Gastroesophageal sphincter (tissue), 4 donors: ENCODE results near the gene ASAP2. TPM values are rescaled to one million over a fixed set of nuclear protein-coding genes. Genes with fewer than 3 reads are reported as not detected.

Experiments
- ATAC-seq: fragments of 150-250 bp; one replicate; pipeline ENCODE4 v1.9.1; 2016; ENCODE audit warnings: mild to moderate bottlenecking, moderate library complexity
- H3K27ac ChIP-seq, 4 donors: fragments of 200-600 bp; sonication (generic) in 3 of 4; 1 replicate in 3 of 4; 2 replicates in 1 of 4; pipeline ENCODE4 v1.5.1; 2016 to 2019
- H3K27me3 ChIP-seq: fragments of 200-600 bp; sonication (generic); one replicate; pipeline ENCODE4 v1.5.1; 2019
- H3K36me3 ChIP-seq, 2 donors: fragments of 200-600 bp; sonication (generic); one replicate each; pipeline ENCODE4 v1.5.1; 2019; ENCODE audit warnings: control low read depth in 1 of 2
- H3K4me1 ChIP-seq, 3 donors: fragments of 200-600 bp; sonication (generic); 1 replicate in 2 of 3; 2 replicates in 1 of 3; pipeline ENCODE4 v1.5.1; 2016 to 2019; ENCODE audit warnings: control low read depth in 2 of 3
- H3K4me3 ChIP-seq, 2 donors: fragments of 200-600 bp; sonication (generic); one replicate each; pipeline ENCODE4 v1.5.1; 2019; ENCODE audit warnings: mild to moderate bottlenecking in 1 of 2, moderate library complexity in 1 of 2
- H3K9me3 ChIP-seq, 3 donors: fragments of 200-600 bp; sonication (generic); one replicate each; pipeline ENCODE4 v1.5.1; 2017 to 2019; ENCODE audit warnings: control low read depth in 2 of 3
- CTCF ChIP-seq, 4 experiments: fragments of 200-600 bp in 2 of 4; fragments of 450-650 bp in 2 of 4; sonication (generic) in 1 of 4; IDR thresholded peaks; one replicate each; pipeline ENCODE4 v1.5.1; 2017 to 2019; ENCODE audit warnings: antibody characterized with exemption in 4 of 4, mild to moderate bottlenecking in 2 of 4, moderate library complexity in 2 of 4
- EP300 ChIP-seq: sonication (generic); formaldehyde crosslinking; IDR thresholded peaks from one replicate; pipeline ENCODE4 v1.6.1; 2017; ENCODE audit warnings: antibody characterized with exemption, mild to moderate bottlenecking
- POLR2A ChIP-seq, 2 donors: fragments of 450-650 bp; IDR thresholded peaks; one replicate each; pipeline ENCODE4 v1.6.1; 2017; ENCODE audit warnings: antibody characterized with exemption in 2 of 2, mild to moderate bottlenecking in 2 of 2, moderate library complexity in 1 of 2
- POLR2AphosphoS5 ChIP-seq: sonication (generic); formaldehyde crosslinking; IDR thresholded peaks from one replicate; pipeline ENCODE4 v1.6.1; 2017; ENCODE audit warnings: antibody characterized with exemption
- WGBS, 2 donors: methylation state at CpG; one replicate each; pipeline ENCODE4 v1.1.5; 2018; ENCODE audit warnings: low coverage in 1 of 2; 5-methylcytosine and 5-hydroxymethylcytosine counted together
- total RNA-seq, 4 donors: library from RNA; depleted of rRNA; stranded (reverse); fragments of >200 nt; gene quantifications; one replicate each; pipeline ENCODE4 v1.1.0, GENCODE V29; 2016

ASAP2 gene
- total RNA-seq, 4 donors from 2014 or later: 18.3 to 31.4 (median 26.2) TPM

GRCh38 chr2:9268301-9269080, 61.9 kb downstream of the ASAP2 start:
- H3K27me3 ChIP-seq: no peaks in the 10 kb centered on the region
- WGBS, 2 donors: 63 to 68% methylated on average over 11 of the region's 18 CpGs
- no peak for ATAC-seq
- TF ChIP-seq CTCF (IDR thresholded peaks at IDR 0.05): no peak
- no peak for TF ChIP-seq POLR2AphosphoS5
- TF ChIP-seq POLR2A (IDR thresholded peaks at IDR 0.05): no peak
- TF ChIP-seq EP300: no peak
- H3K9me3 ChIP-seq: no peaks in the 10 kb centered on the region
- no peaks in the 10 kb centered on the region for H3K36me3 ChIP-seq
- H3K4me1 ChIP-seq: peaks cover 0 to 38% (median 8%) of the 10 kb centered on the region in 3 donors
- H3K4me3 ChIP-seq: no peak overlapping the region
- no peak overlapping the region for H3K27ac ChIP-seq

GRCh38 chr2:9269295-9269694, 62.7 kb downstream of the ASAP2 start:
- WGBS, 2 donors: 92% methylated on average over 4 of the region's 10 CpGs; no CpG with 5 or more reads in 1 of the 2 donors
- no peak overlapping the region for H3K27ac ChIP-seq
- H3K9me3 ChIP-seq: no peaks in the 10 kb centered on the region
- TF ChIP-seq EP300: no peak
- TF ChIP-seq CTCF (IDR thresholded peaks at IDR 0.05): no peak
- TF ChIP-seq POLR2A (IDR thresholded peaks at IDR 0.05): no peak
- TF ChIP-seq POLR2AphosphoS5: no peak
- no peak overlapping the region for H3K4me3 ChIP-seq
- no peaks in the 10 kb centered on the region for H3K36me3 ChIP-seq
- ATAC-seq: no peak
- peaks cover 0 to 30% (median 6%) of the 10 kb centered on the region in 3 donors for H3K4me1 ChIP-seq
- no peaks in the 10 kb centered on the region for H3K27me3 ChIP-seq

GRCh38 chr2:9269695-9270360, 63.2 kb downstream of the ASAP2 start:
- no peak overlapping the region for H3K27ac ChIP-seq
- no peaks in the 10 kb centered on the region for H3K36me3 ChIP-seq
- no peak for ATAC-seq
- WGBS, 2 donors: 72 to 76% methylated on average over 4 to 5 of the region's 8 CpGs
- H3K9me3 ChIP-seq: no peaks in the 10 kb centered on the region
- no peaks in the 10 kb centered on the region for H3K27me3 ChIP-seq
- no peak overlapping the region for H3K4me3 ChIP-seq
- peaks cover 0 to 24% (median under 1%) of the 10 kb centered on the region in 3 donors for H3K4me1 ChIP-seq
- TF ChIP-seq CTCF (IDR thresholded peaks at IDR 0.05) (no peak), EP300 (no peak), POLR2A (IDR thresholded peaks at IDR 0.05) (no peak), POLR2AphosphoS5 (no peak)

GRCh38 chr2:9271091-9271490, 64.5 kb downstream of the ASAP2 start:
- Histone ChIP-seq H3K36me3 (no peaks in the 10 kb centered on the region), H3K9me3 (no peaks in the 10 kb centered on the region), H3K27ac (no peak overlapping the region), H3K27me3 (no peaks in the 10 kb centered on the region), H3K4me1 (peaks cover 0 to 35% (median 0%) of the 10 kb centered on the region in 3 donors), H3K4me3 (no peak overlapping the region)
- no peak for ATAC-seq
- TF ChIP-seq CTCF (IDR thresholded peaks at IDR 0.05): no peak
- TF ChIP-seq EP300: no peak
- TF ChIP-seq POLR2AphosphoS5: no peak
- no peak for TF ChIP-seq POLR2A (IDR thresholded peaks at IDR 0.05)
- 91% methylated on average over 5 of the region's 5 CpGs for WGBS, 2 donors

- no peaks in the 10 kb centered on the region for H3K9me3 ChIP-seq
- ATAC-seq: no peak
- 90% methylated on average over 5 of the region's 5 CpGs; no CpG with 5 or more reads in 1 of the 2 donors for WGBS, 2 donors
Measured at GRCh38 chr2:9271691-9272090, 65.1 kb downstream of the ASAP2 start.

More at GRCh38 chr2:9271691-9272090, 65.1 kb downstream of the ASAP2 start:
- H3K4me3 ChIP-seq: no peak overlapping the region
- no peak overlapping the region for H3K27ac ChIP-seq
- TF ChIP-seq POLR2A (IDR thresholded peaks at IDR 0.05) (no peak), POLR2AphosphoS5 (no peak), EP300 (no peak), CTCF (IDR thresholded peaks at IDR 0.05) (no peak)
- H3K27me3 ChIP-seq: no peaks in the 10 kb centered on the region
- no peaks in the 10 kb centered on the region for H3K36me3 ChIP-seq
- H3K4me1 ChIP-seq: peaks cover 0 to 35% (median 3%) of the 10 kb centered on the region in 3 donors
